Kidney epithelial cell (primary cell): ENCODE results near the gene TRIM44. TPM values are rescaled to one million over a fixed set of nuclear protein-coding genes. Genes with fewer than 3 reads are reported as not detected.
A peak's percentile ranks its signal among the peaks of the same experiment; 100 is the strongest.

Experiments
- DNase-seq: peaks from one replicate; pipeline ENCODE4 v3.0.0-alpha.2; 2010; ENCODE audit warnings: low read depth
- H3K27me3 ChIP-seq: 2 replicates; pipeline ENCODE4 v1.6.0; 2011; ENCODE audit warnings: low read length; ENCODE audit not compliant: control insufficient read depth, insufficient read depth
- H3K36me3 ChIP-seq: 2 replicates; pipeline ENCODE4 v1.5.1; 2011; ENCODE audit warnings: low read length; ENCODE audit not compliant: control insufficient read depth, insufficient read depth
- H3K4me3 ChIP-seq: 2 replicates; pipeline ENCODE4 v1.5.1; 2011; ENCODE audit warnings: low read depth, mild to moderate bottlenecking, control low read depth, low read length
- CTCF ChIP-seq: IDR thresholded peaks from 2 replicates; pipeline ENCODE4 v1.5.1; 2011; ENCODE audit warnings: mild to moderate bottlenecking, moderate library complexity, low read length, control low read depth, inconsistent platforms; ENCODE audit not compliant: insufficient read depth, poor library complexity, severe bottlenecking
- total RNA-seq: library from RNA; depleted of rRNA; stranded (reverse); fragments of >200 nt; gene quantifications from 2 replicates; pipeline ENCODE4 v1.2.3, GENCODE V29; 2015

Gene TRIM44
- total RNA-seq, 1 donor from 2014 or later, result 40.9 TPM

- TF ChIP-seq CTCF, result no peak
- Histone ChIP-seq H3K4me3 (no peak overlapping the region), H3K27me3 (no peaks in the 10 kb centered on the region), H3K36me3 (no peaks in the 10 kb centered on the region)
- DNase-seq, result peak; percentile 53
These were observed 40.5 kb upstream of the TRIM44 start for GRCh38 chr11:35622070-35622469.

- no peak for TF ChIP-seq CTCF
- Histone ChIP-seq H3K4me3 (no peak overlapping the region), H3K27me3 (no peaks in the 10 kb centered on the region), H3K36me3 (no peaks in the 10 kb centered on the region)
- peak; percentile 91 for DNase-seq
These were observed 38.9 kb upstream of the TRIM44 start for GRCh38 chr11:35623621-35624168.

- DNase-seq, result no peak
- no peak for TF ChIP-seq CTCF
- H3K4me3 ChIP-seq, result no peak overlapping the region
- H3K27me3 ChIP-seq, result no peaks in the 10 kb centered on the region
- H3K36me3 ChIP-seq, result no peaks in the 10 kb centered on the region
These were observed 38.3 kb upstream of the TRIM44 start for GRCh38 chr11:35624316-35624715.

GRCh38 chr11:35624781-35625180 is 37.8 kb upstream of the TRIM44 start:
- H3K36me3 ChIP-seq, result no peaks in the 10 kb centered on the region
- H3K27me3 ChIP-seq, result no peaks in the 10 kb centered on the region
- TF ChIP-seq CTCF, result no peak
- no peak for DNase-seq
- no peak overlapping the region for H3K4me3 ChIP-seq

- no peaks in the 10 kb centered on the region for H3K36me3 ChIP-seq
- no peak overlapping the region for H3K4me3 ChIP-seq
- H3K27me3 ChIP-seq, result no peaks in the 10 kb centered on the region
- TF ChIP-seq CTCF, result no peak
- DNase-seq, result no peak
These were observed 36.1 kb upstream of the TRIM44 start for GRCh38 chr11:35626501-35626900.

- TF ChIP-seq CTCF, result no peak
- no peak for DNase-seq
These were observed 33.1 kb upstream of the TRIM44 start for GRCh38 chr11:35629511-35629910.

More at GRCh38 chr11:35629511-35629910, 33.1 kb upstream of the TRIM44 start:
- H3K27me3 ChIP-seq, result no peaks in the 10 kb centered on the region
- H3K4me3 ChIP-seq, result no peak overlapping the region
- H3K36me3 ChIP-seq, result no peaks in the 10 kb centered on the region
